Heart left ventricle (tissue), 13 donors: ENCODE results near the gene APP.

Experiments used
- CTCF ChIP-seq, 12 donors: fragments of 200-600 bp; sonication (generic) in 4 of 12; IDR thresholded peaks; one replicate each; pipeline versions ENCODE4 v1.5.0 to v1.8.0; 2018 to 2022; ENCODE audit warnings: antibody characterized with exemption in 12 of 12, mild to moderate bottlenecking in 5 of 12
- POLR2A ChIP-seq, 2 donors: fragments of 450-650 bp; IDR thresholded peaks; one replicate each; pipeline ENCODE4 v1.6.1; 2017; ENCODE audit warnings: antibody characterized with exemption in 2 of 2, mild to moderate bottlenecking in 2 of 2, moderate library complexity in 2 of 2
- donor health status: ischemic (EF 13 %, LVEDD 7.1; RV severe dilation, severe dysfunction).
- donor health status: DM: no; HTN: yes; CAD: no.
- donor health status: DM: no; HTN: no; CAD: no.
- donor health status: ischemic (EF 25% LVEDD 6.9; RV normal size, moderate dysfunction).
- donor health status: ischemic (EF 25% LVEDD 5.7; RV mildly dilated, moderate dysfunction).
- donor health status: ischemic (EF 35%, LVEDD 5.7; RV mildly dilated, moderate dysfunction).
- donor health status: nonischemic (EF 11% LVEDD 7.7; RV severe dilation, severe dysfunction).
- donor health status: DM: yes; HTN: yes; CAD: no.
- donor health status: PGD.
- donor health status: ischemic (EF 29% LVEDD 5.4; RV normal size, mild dysfunction).
- donor health status: nonischemic (EF 23%, LVEDD 6.1; RV moderate dilation, normal function).

GRCh38 chr21:25936776-25937175 is 233.8 kb downstream of the APP start:
- TF ChIP-seq POLR2A (IDR thresholded peaks at IDR 0.05) (no peak), CTCF (IDR thresholded peaks at IDR 0.05) (no peak)
